ENCODE results near the gene CNR2. TPM values are rescaled to one million over a fixed set of nuclear protein-coding genes. Genes with fewer than 3 reads are reported as not detected.

CNR2 gene
- total and polyA plus RNA-seq, 12 donors: 0.06 to 0.09 (median 0.08) TPM; not detected in 9

GRCh38 chr1:23906731-23907130 lies 6.4 kb downstream of the CNR2 start:
- Histone ChIP-seq H3K9me3 (replicated peaks in 1 of 3) (no peaks in the 10 kb centered on the region), H3K27ac (no peak overlapping the region), H3K4me1 (replicated peaks in 1 of 2) (no peaks in the 10 kb centered on the region), H3K36me3 (replicated peaks in 1 of 2) (no peaks in the 10 kb centered on the region), H3K27me3 (peaks cover 23% of the 10 kb centered on the region), H3K4me3 (no peak overlapping the region)
- intact Hi-C loops (cut with DNase I): no loop called here
- WGBS, 4 donors: 60 to 100% (median 82%) methylated on average over 1 of the region's 1 CpG
- no peak for DNase-seq
- TF ChIP-seq POLR2A (IDR thresholded peaks at IDR 0.05) (no peak), CTCF (IDR thresholded peaks at IDR 0.05) (no peak)

- no peak overlapping the region for H3K4me3 ChIP-seq
- no peaks in the 10 kb centered on the region for H3K36me3 ChIP-seq (replicated peaks in 1 of 2)
- no peaks in the 10 kb centered on the region for H3K4me1 ChIP-seq (replicated peaks in 1 of 2)
- no peak overlapping the region for H3K27ac ChIP-seq
- no peak for DNase-seq
- intact Hi-C loops (cut with DNase I): no loop called here
- TF ChIP-seq POLR2A (IDR thresholded peaks at IDR 0.05) (no peak), CTCF (IDR thresholded peaks at IDR 0.05) (no peak)
- WGBS, 4 donors: 85 to 90% (median 88%) methylated on average over 7 of the region's 7 CpGs
- no peaks in the 10 kb centered on the region for H3K9me3 ChIP-seq (replicated peaks in 1 of 3)
- peaks cover 23% of the 10 kb centered on the region for H3K27me3 ChIP-seq
Observed at GRCh38 chr1:23905461-23906025, 7.6 kb downstream of the CNR2 start.

- Histone ChIP-seq H3K36me3 (replicated peaks in 1 of 2) (no peaks in the 10 kb centered on the region), H3K4me1 (replicated peaks in 1 of 2) (no peaks in the 10 kb centered on the region), H3K4me3 (no peak overlapping the region), H3K27me3 (peaks cover 23% of the 10 kb centered on the region), H3K27ac (no peak overlapping the region), H3K9me3 (replicated peaks in 1 of 3) (no peaks in the 10 kb centered on the region)
- WGBS, 4 donors: 79 to 87% (median 83%) methylated on average over 10 of the region's 10 CpGs
- TF ChIP-seq POLR2A (IDR thresholded peaks at IDR 0.05) (no peak), CTCF (IDR thresholded peaks at IDR 0.05) (no peak)
- no peak for DNase-seq
- intact Hi-C loops (cut with DNase I): no loop called here
Observed at GRCh38 chr1:23904748-23905357, 8.3 kb downstream of the CNR2 start.

- Histone ChIP-seq H3K27me3 (peaks cover 23% of the 10 kb centered on the region), H3K9me3 (replicated peaks in 1 of 3) (no peaks in the 10 kb centered on the region), H3K4me1 (replicated peaks in 1 of 2) (no peaks in the 10 kb centered on the region), H3K27ac (no peak overlapping the region), H3K4me3 (no peak overlapping the region), H3K36me3 (replicated peaks in 1 of 2) (no peaks in the 10 kb centered on the region)
- intact Hi-C loops (cut with DNase I): no loop called here
- no peak for TF ChIP-seq POLR2A (IDR thresholded peaks at IDR 0.05)
- TF ChIP-seq CTCF (IDR thresholded peaks at IDR 0.05): no peak
- no peak for DNase-seq
- WGBS, 4 donors: 68 to 80% (median 78%) methylated on average over 5 to 6 of the region's 6 CpGs
Observed at GRCh38 chr1:23903754-23904153, 9.4 kb downstream of the CNR2 start.
